Measurements from ENCODE around the gene COP1. TPM values are rescaled to one million over a fixed set of nuclear protein-coding genes. Genes with fewer than 3 reads are reported as not detected.

COP1 gene
- total RNA-seq (2013; cell fraction: nucleolus; rRNA removed), result 159 TPM in 2 replicates
- total RNA-seq (2014; rRNA removed) (39.8 and 42.4 TPM in 2 replicates), total RNA-seq (2014; rRNA removed; fragmentation: Illumina TruSeq; extraction: Trizol) (49.9 and 51.7 TPM in 2 replicates), total RNA-seq (2021) (35.5 and 39.5 TPM in 2 replicates), polyA plus RNA-seq (2011; rRNA removed) (33.6 and 51.1 TPM in 2 replicates), polyA plus RNA-seq (2014; fragmentation: Illumina TruSeq; extraction: Trizol) (37.9 and 47.6 TPM in 2 replicates), polyA plus RNA-seq (2014; fragmentation: Nextera tagmentation; extraction: Ambion mirVana) (10 to 100 TPM; 17.7 to 31.5 TPM), polyA plus RNA-seq (2014; rRNA removed) (24.3 and 32.8 TPM in 2 replicates), polyA plus RNA-seq (2016; fragmentation: Nextera tagmentation; extraction: Ambion mirVana) (10 to 100 TPM; 45.9 to 49.0 TPM), polyA minus RNA-seq (2011; rRNA and poly(A)+ RNA removed) (58.5 and 99.5 TPM in 2 replicates), Bru-seq, nascent RNA (percentile 82 among the genes with signal in this experiment), BruChase-seq, experiment 1, labeled RNA remaining after a 6-hour chase (percentile 79 among the genes with signal in this experiment), BruChase-seq, experiment 2, labeled RNA remaining after a 2-hour chase (percentile 80 among the genes with signal in this experiment)
- polyA plus RNA-seq (2011; ENCODE audit: low read depth), result 15.6 TPM
- polyA plus RNA-seq (2011; cell fraction: cytosol; rRNA removed), result 12.9 and 20.6 TPM in 2 replicates
- 18.0 and 22.2 TPM in 2 replicates for polyA plus RNA-seq (2011; cell fraction: nucleus; rRNA removed)
- polyA plus RNA-seq (2012), result 23.8 and 32.6 TPM in 2 replicates
- polyA minus RNA-seq (2011; cell fraction: cytosol; rRNA and poly(A)+ RNA removed), result 19.1 and 22.6 TPM in 2 replicates
- polyA minus RNA-seq (2011; cell fraction: nucleus; rRNA and poly(A)+ RNA removed), result 63.1 and 119 TPM in 2 replicates
- long read RNA-seq, experiment 1, transcript COP1-204 (20 exons, 3,033 nt), result major isoform, 9 of 25 reads
- long read RNA-seq, experiment 1, partial matches to known transcripts, result 2 of 25 reads
- long read RNA-seq, experiment 1, other reads (novel, unspliced or antisense), result 13 of 25 reads
- long read RNA-seq, experiment 2, partial matches to known transcripts, result 10 of 22 reads
- long read RNA-seq, experiment 2, other reads (novel, unspliced or antisense), result 12 of 22 reads

GRCh38 chr1:176206961-176207902, at the start of gene COP1:
Gene COP1, minus strand, starts transcription at chr1:176207286. Its CDS starts 308 bp downstream, at chr1:176206978.
- WGBS (ENCODE audit: insufficient coverage, insufficient replicate concordance, low lambda C conversion rate, missing lambda C conversion rate), result under 1% methylated on average over 90 of the region's 92 CpGs
- ATAC-seq (peak; percentile 89), DNase-seq (ENCODE audit: low read depth, low spot score) (peak; percentile 96), FAIRE-seq (peak; percentile 87)
- peak within 1 kb of the TSS; percentile 96 for H3K9ac ChIP-seq (ENCODE audit: control insufficient read depth, insufficient read depth, low read length)
- H3K27me3 ChIP-seq (replicated peaks in 1 of 2; ENCODE audit: control insufficient read depth in 2 of 2, insufficient read depth in 2 of 2, low read length in 1 of 2), result no peaks in the 10 kb centered on the region
- H2AFZ ChIP-seq (ENCODE audit: control insufficient read depth, low read depth, low read length), result peak within 1 kb of the TSS; percentile 90
- H3K79me2 ChIP-seq (ENCODE audit: control insufficient read depth, insufficient read depth, low read length), result peaks cover 45% of the 10 kb centered on the region
- H4K20me1 ChIP-seq (ENCODE audit: control insufficient read depth, insufficient read depth), result no peaks in the 10 kb centered on the region; the same call in 1 of the 2 replicates
- no peaks in the 10 kb centered on the region for H3K36me3 ChIP-seq (ENCODE audit: control insufficient read depth in 2 of 2, insufficient read depth in 2 of 2, low read length in 1 of 2)
- ChIA-PET CTCF (interaction anchor here (0.7 to 1.7 kb wide), 4 partner anchors 22 to 87 kb away, joined by 3 to 5 read pairs (median 4); no protein-coding TSS in a partner anchor), RAD21 (ENCODE audit: unreplicated experiment) (interaction anchor here (0.7 to 1.2 kb wide), 4 partner anchors 13 to 29 kb away, joined by 3 to 4 read pairs (median 3); no protein-coding TSS in a partner anchor), POLR2A (interaction anchor here (0.5 to 1.8 kb wide), 4 partner anchors 13 to 1242 kb away, joined by 3 to 6 read pairs (median 3); no protein-coding TSS in a partner anchor), SMC1A (ENCODE audit: uncharacterized antibody, unreplicated experiment) (interaction anchor here (0.8 to 1.5 kb wide), 7 partner anchors 12 to 295 kb away, joined by 3 to 4 read pairs (median 4); no protein-coding TSS in a partner anchor)
- no TSS peak for BruUV-seq (replicated peaks)
- in situ Hi-C loops (cut with MboI), result no loop called here
- H3K9me3 ChIP-seq (replicated peaks; ENCODE audit: control insufficient read depth, insufficient read depth, low read length), result no peaks in the 10 kb centered on the region
- H3K4me1 ChIP-seq (ENCODE audit: control insufficient read depth, insufficient read depth, low read length), result peaks cover 7% of the 10 kb centered on the region; the same call in 1 of the 2 replicates
- peak within 1 kb of the TSS; percentile 89 for H3K4me2 ChIP-seq (ENCODE audit: control insufficient read depth, insufficient read depth)
- H3K4me3 ChIP-seq, result peak within 1 kb of the TSS; percentile 69
- intact Hi-C loops (cut with micrococcal nuclease; ENCODE audit: unreplicated experiment), result loop anchor here (2.0 kb wide), 1 partner anchor 88 kb away; no protein-coding TSS in a partner anchor
- H3K27ac ChIP-seq (ENCODE audit: control insufficient read depth, insufficient read depth), result peak within 1 kb of the TSS; percentile 90
- TF ChIP-seq RBBP5 (conservative IDR thresholded peaks at IDR 0.05) (no peak), POLR2A (IDR thresholded peaks at IDR 0.05; ENCODE audit: low read depth, low read length) (peak; percentile 98), CTCF (IDR thresholded peaks at IDR 0.05 in 2 of 3, conservative IDR thresholded peaks at IDR 0.05 in 1 of 3; ENCODE audit: control insufficient read depth in 2 of 3, extremely low read depth in 1 of 3, insufficient read depth in 1 of 3, low read depth in 3 of 3, low read length in 3 of 3) (0 out of 6 replicates have a peak, but pooled peaks of 1 of the 3 experiments have one; percentile 1), ZZZ3 (IDR thresholded peaks at IDR 0.05; ENCODE audit: control insufficient read depth, insufficient read length, low read depth) (no peak), ZBED1 (IDR thresholded peaks at IDR 0.05; ENCODE audit: borderline replicate concordance) (peak; percentile 25; the same call in 1 of the 2 replicates), HCFC1 (IDR thresholded peaks at IDR 0.05; ENCODE audit: low read length) (peak; percentile 12; the same call in 1 of the 2 replicates), SMAD5 (IDR thresholded peaks at IDR 0.05; ENCODE audit: low read depth) (peak; percentile 90), KLF5 (IDR thresholded peaks at IDR 0.05; ENCODE audit: partially characterized antibody) (peak; percentile 26)
- TF ChIP-seq, protein P1, sequence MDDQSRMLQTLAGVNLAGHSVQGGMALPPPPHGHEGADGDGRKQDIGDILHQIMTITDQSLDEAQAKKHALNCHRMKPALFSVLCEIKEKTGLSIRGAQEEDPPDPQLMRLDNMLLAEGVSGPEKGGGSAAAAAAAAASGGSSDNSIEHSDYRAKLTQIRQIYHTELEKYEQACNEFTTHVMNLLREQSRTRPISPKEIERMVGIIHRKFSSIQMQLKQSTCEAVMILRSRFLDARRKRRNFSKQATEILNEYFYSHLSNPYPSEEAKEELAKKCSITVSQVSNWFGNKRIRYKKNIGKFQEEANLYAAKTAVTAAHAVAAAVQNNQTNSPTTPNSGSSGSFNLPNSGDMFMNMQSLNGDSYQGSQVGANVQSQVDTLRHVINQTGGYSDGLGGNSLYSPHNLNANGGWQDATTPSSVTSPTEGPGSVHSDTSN (IDR thresholded peaks at IDR 0.05; ENCODE audit: insufficient replicate concordance, low read depth, low read length), result no peak
- TF ChIP-seq, protein P2, sequence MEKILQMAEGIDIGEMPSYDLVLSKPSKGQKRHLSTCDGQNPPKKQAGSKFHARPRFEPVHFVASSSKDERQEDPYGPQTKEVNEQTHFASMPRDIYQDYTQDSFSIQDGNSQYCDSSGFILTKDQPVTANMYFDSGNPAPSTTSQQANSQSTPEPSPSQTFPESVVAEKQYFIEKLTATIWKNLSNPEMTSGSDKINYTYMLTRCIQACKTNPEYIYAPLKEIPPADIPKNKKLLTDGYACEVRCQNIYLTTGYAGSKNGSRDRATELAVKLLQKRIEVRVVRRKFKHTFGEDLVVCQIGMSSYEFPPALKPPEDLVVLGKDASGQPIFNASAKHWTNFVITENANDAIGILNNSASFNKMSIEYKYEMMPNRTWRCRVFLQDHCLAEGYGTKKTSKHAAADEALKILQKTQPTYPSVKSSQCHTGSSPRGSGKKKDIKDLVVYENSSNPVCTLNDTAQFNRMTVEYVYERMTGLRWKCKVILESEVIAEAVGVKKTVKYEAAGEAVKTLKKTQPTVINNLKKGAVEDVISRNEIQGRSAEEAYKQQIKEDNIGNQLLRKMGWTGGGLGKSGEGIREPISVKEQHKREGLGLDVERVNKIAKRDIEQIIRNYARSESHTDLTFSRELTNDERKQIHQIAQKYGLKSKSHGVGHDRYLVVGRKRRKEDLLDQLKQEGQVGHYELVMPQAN (conservative IDR thresholded peaks at IDR 0.05), result peak; percentile 99
